ENCODE data around the gene TNFAIP6. TPM values are rescaled to one million over a fixed set of nuclear protein-coding genes. Genes with fewer than 3 reads are reported as not detected.
A peak's percentile ranks its signal among the peaks of the same experiment; 100 is the strongest.
"Not testable (repeated sequence)": the region's sequence is repeated elsewhere in the genome, so short reads cannot be mapped to it uniquely, and the experiment has no call there.

Gene TNFAIP6, protein sequence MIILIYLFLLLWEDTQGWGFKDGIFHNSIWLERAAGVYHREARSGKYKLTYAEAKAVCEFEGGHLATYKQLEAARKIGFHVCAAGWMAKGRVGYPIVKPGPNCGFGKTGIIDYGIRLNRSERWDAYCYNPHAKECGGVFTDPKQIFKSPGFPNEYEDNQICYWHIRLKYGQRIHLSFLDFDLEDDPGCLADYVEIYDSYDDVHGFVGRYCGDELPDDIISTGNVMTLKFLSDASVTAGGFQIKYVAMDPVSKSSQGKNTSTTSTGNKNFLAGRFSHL
- polyA plus RNA-seq (2013, experiment 1 of 2; ENCODE audit: insufficient read length), result 23.8 TPM
- polyA plus RNA-seq (2013, experiment 2 of 2; ENCODE audit: insufficient read length), result 24.7 TPM

DNA sequence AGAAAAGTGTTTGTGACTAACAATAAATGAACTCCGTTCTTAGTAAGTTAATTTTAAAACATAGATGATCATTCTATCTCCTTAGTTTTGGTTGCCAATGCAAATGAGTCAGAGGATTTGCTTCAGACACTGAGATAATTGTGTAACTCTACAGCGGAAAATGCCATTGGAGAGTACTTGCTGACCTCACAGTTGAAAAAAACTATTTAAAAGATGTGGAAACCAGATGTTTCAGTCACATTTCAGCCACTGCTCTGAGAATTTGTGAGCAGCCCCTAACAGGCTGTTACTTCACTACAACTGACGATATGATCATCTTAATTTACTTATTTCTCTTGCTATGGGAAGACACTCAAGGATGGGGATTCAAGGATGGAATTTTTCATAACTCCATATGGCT lies at the start of gene TNFAIP6:
TNFAIP6 (plus strand) TSS at position 234 of the 400 bp plus-strand sequence; CDS start at position 309, 75 bp downstream.
- peak; percentile 96 for DNase-seq

DNA sequence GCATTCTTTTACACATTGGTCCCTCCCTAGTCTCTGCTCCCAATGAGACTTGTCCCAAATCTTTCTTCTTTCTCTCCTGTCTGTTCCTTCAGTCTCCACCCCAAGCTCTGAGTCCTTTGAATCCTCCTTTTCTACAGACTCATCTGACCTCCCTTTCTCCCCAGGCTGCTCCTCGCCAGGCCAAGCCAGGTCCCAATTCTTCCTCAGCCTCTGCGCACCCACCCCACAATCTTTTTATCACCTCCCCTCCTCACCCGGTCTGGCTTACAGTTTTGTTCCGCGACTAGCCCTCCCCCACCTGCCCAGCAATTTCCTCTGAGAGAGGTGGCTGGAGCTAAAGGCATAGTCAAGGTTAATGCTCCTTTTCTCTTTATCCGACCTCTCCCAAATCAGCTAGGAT lies 47.1 kb upstream of the TNFAIP6 start:
- not testable (repeated sequence) for DNase-seq

DNA sequence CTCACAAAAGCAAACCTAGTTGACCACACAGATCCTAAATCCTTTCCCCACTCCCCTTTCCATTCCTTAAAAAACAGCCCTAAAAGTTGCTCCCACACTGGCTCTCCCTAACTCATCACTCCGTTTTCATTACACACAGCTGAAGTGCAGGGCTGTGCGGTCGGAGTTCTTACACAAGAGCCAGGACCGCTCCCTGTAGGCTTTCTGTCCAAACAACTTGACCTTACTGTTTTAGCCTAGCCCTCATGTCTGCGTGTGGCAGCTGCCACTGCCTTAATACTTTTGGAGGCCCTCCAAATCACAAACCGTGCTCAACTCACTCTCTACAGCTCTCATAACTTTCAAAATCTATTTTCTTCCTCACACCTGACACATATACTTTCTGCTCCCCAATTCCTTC lies 45.0 kb upstream of the TNFAIP6 start:
- not testable (repeated sequence) for DNase-seq

DNA sequence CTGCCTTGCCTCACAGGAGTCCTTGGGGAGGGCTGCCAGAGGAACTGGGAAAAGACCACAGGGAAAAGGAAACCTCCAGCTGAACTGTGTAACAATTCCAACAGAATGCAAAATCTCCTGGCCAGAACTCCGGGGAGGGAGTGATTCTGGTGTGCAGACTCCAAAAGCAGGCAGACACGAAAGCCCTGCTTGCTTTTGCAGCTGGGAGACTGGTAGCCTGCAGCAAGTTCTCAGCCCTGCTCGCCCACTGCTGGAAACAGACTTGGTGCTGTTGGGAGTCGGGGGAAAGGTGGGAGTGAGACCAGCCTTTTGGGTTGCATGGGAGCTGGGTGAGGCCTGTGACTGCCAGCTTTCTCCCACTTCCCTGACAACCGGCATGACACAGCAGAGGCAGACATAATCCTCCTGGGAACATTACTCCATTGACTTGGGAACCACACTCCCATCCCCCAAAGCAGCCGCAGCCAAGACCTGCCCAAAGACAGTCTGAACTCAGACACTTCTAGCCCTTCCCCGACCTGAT lies 42.0 kb upstream of the TNFAIP6 start:
- peak; percentile 65 for DNase-seq

DNA sequence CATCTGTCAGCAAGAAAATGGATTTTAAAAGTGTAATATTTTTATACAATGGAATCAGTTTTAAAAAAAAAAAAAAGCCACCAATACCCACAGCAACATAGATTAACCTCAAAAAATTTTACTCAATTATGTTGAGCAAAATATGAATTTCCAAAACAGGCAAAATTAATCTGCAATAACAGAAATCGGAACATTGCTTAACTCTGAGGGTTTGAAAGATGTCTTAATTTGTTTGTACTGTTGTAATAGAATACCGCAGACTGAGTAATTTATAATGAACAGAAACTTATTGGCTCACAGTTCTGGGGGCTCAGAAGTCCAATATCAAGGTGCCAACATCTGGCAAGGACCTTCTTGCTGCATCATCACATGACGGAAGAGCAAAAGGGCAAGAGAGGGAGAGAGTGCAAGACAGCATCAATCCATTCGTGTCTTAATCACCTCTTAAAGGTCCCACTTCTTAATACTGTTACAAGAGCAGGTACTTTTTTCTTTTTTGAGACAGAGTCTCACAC lies 31.8 kb upstream of the TNFAIP6 start:
- DNase-seq, result no peak

DNA sequence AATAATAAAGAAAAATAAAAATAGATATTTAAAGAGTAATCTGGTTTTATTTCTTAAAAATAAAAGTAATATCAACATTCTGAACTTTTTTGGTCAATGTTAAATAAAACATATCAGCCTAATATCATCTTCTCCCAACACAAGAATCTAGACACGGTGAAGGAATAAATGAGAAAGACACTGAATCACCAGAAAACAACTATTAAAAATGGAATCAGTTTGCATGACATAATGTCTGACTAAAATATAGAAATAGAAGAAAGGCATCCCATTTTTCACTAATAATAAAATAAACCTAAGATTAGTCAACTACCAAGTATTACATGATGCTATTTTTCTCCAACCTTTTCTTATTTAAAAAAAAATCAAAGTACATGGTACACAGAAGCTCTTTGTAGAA lies 30.8 kb upstream of the TNFAIP6 start:
- DNase-seq, result no peak

DNA sequence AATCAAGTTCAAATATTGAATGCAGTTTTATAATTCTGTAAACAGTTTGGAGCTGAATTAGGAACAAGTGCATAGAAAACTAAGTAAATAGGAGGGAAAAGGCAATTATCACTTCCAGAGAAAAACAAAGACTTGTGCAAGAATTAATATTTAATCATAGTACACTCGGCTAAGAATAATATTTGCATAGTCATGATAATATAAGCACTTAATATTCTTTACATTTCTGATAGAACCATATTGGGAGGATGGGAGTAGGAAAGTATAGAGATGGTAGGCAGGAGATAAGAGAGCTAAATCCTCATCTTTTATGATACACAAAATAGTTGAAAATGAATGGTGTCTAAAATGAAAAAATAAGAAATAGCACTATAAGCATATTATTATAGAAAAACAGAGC lies 27.4 kb upstream of the TNFAIP6 start:
- no peak for DNase-seq

DNA sequence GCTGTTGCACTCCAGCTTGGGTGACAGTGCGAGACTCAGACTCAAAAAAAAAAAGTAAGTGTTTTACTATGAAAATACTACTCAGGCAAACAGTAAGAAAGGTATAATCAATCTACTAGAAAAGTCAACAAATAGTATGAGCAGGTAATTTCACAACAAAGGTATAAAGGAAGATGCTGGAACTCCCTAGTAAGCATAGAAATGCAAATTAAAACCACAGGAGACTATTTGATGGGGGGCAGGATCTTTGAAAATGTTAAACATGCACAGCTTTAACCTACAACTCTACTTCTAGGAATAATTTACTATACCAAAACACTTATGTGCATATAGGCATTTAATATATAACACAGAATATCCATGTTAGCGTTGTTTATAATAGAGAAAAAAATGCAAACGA lies 24.3 kb upstream of the TNFAIP6 start:
- DNase-seq, result no peak

DNA sequence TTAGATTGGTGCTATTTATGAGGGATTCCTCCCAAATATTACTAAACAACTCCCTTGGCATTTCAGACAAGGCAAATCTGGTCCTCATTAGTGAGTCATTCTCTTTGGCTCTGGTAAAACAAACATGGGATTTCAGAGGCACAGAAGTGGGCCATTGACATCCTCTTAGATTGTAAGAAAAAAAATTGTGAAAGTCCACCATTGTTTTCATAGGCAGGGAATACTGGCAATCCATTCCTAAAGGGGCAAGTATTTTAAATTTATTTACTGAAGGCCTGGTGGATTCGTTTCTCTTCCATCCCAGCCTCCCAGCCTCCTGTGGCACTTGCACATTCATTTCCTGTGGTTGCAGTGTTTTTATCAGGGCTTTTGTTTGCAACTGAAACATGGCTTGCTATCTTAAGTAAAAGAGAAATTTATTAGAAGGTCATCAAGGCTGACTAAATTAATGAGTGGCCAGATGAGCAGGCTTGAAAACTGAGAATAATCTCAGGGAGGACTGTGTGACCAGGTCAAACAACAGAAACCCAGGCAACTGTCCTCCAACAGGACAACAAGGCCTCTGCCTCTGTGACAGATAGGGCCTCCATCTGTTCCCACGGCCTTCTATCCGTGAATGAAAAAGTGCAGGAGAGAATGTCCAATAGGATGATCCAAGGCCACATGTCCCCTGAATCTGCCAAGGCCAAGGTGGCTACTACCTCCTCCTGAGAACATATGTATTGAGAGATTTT lies 23.1 kb upstream of the TNFAIP6 start:
- DNase-seq, result peak; percentile 91

DNA sequence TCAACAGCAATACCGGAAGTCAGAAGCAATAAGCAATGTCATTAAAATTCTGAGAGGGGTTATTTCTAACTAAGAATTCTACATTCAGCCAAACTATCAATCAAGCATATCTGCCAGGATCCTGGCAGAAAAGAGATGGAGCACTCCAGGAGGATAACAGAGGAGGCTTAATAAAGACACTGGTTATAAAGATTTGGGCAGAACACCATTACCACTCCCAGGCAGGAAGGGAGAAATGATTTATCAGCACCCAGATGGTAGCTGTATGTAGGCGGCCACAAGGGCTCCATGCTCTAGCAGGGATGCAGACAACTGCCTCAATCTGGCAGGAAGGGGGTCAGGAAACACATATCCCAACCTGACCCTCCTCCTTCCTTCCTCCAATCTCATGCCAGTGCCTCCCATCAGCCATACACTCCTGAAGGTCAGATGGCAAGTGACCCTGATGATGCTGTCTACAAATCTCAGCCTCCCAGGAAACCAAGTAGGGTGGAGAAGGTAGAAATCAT lies 20.5 kb upstream of the TNFAIP6 start:
- no peak for DNase-seq

DNA sequence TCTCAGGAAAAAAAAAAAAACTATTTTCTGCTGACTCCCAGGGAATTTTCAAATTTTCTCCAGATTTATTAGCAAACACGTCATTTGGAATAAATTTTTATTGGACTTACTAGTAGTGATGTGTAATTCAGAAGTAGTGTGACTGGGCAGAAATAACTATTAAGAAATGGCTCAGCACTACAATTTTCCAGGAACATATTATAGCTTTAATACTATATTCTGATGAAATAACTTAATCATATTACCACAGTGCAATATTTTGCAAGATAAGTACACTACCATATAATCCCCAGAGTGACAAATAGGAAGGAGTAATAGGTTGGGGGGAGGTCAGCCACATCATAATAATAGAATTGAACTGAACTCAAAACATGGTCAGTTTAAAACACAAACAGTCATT lies 19.7 kb upstream of the TNFAIP6 start:
- DNase-seq, result peak; percentile 61

DNA sequence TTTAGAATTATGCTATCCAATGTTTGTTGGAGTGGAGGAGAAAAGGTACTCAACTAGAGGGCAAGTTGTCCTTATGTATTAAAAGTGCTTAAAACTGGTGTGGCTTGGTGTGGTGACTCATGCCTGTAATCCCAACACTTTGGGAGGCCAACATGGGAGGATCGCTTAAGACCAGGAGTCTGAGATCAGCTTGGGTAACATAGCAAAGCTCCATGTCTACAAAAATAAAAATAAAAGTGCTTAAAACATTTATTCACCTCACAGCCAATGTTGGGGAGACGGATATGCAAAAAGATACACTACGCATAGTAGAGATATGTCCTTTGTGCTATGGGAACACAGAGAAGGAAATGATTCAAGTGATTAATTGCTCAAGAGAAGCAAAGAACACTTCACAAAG lies 19.3 kb upstream of the TNFAIP6 start:
- peak; percentile 16 for DNase-seq

DNA sequence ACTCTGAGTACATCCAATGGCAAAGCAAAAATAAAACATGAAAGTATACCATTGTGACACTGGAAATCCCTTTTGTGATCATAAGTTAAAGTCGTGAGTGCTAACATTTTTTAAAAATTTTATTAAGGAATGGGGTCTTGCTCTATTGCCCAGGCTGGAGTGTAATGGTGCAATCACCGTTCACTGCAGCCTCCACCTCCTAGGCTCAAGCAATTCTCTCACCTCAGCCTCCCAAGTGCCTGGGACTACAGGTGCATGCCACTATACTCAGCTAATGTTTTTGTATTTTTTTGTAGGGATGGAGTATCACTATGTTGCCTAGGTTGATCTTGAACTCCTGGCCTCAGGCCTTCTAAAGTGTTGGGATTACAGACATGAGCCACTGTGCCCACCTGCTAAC lies 14.3 kb upstream of the TNFAIP6 start:
- DNase-seq, result no peak

DNA sequence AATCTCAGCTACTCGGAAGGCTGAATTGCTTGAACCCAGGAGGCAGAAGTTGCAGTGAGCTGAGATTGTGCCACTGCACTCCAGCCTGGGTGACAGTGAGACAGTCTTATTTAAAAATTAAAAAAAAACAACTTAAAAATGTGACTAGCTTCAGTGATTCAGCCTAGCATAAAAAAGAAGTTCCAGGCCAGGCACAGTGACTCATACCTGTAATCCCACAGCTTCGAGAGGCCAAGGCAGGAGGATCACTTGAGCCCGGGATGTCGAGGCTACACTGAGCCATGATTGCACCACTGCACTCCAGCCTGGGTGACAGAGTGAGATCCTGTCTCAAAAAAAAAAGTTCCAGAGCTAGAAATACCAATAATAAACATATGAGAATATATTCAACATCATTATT lies 13.2 kb upstream of the TNFAIP6 start:
- DNase-seq, result not testable (repeated sequence)

DNA sequence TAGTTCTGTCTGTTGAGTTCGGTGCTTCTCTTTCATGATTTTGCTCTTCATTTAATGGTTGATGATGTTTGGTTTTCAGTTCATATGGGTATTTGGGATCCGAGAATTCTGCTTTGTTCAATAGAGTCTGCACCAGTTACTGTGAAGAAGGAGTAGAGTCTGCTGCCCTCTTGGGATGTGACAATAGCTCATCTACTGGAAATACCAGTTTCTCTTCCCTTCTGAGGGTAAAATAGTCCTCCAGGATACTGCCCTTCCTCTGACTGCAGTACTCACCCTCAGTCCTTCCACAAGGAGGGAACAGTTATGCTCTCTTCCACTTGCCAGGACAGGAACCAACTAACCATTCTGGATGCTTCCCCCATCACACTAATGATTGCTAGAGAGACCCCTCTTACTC lies 12.5 kb upstream of the TNFAIP6 start:
- no peak for DNase-seq

DNA sequence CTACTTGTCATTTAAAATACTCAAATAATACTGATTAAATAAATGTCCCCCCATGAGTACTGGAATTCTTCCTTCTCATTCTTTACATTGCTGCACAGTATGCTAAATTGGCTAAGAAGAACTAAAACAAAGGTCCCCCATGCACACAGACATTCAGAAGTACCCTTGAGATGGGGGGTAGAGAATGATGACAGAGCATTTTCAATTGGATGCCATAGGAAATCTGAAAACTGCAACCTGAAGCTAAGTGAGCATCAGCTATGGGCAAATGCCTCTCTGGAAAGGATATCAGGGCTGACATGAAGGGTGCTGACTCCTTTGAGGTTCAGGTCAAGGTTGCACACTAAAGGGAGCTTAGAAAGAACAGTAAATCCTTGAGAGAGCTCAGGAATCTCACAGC lies 10.1 kb upstream of the TNFAIP6 start:
- no peak for DNase-seq

DNA sequence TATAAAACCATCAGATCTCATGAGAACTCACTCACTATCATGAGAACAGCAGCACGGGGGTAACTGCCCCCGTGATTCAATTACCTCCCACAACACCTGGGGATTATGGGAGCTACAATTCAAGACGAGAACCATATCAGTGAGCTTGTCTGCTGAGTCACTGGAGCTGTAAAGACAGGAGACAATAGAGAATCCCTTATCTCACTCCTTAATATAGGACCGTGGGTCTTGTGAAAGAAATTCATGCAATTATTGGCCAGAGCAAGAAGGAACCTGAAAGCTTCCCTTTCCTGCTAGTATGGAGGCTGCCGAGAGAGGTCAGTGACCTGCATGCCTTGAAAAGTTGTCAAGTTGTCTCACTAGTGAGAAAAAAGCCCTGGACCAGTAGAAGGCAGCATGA lies 9.5 kb upstream of the TNFAIP6 start:
- DNase-seq, result no peak

DNA sequence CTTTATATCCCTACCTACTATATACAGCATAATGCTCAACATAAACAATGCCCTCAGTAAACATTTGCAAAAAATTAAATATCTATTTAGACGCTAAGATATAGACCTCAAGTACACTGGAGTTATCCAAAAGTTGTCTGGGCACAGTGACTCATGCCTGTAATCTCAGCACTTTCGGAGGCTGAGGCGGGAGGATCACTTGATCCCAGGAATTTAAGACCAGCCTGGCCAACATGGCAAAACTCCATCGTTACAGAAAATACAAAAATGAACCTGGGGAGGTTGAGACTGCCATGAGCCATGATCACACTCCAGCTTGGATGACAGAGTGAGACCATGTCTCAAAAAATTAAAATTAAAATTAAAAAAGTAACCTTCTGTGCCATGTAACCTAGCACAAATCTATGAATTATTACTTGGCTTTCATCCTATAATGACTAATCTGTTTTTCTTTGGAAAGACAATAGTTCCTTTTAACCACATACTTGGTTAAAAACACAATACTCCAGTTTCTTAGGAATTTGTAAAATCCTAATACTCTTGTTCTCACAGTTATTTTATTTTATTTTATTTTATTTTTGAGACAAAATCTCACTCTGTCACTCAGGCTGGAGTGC lies 6.7 kb upstream of the TNFAIP6 start:
- peak; percentile 36 for DNase-seq

DNA sequence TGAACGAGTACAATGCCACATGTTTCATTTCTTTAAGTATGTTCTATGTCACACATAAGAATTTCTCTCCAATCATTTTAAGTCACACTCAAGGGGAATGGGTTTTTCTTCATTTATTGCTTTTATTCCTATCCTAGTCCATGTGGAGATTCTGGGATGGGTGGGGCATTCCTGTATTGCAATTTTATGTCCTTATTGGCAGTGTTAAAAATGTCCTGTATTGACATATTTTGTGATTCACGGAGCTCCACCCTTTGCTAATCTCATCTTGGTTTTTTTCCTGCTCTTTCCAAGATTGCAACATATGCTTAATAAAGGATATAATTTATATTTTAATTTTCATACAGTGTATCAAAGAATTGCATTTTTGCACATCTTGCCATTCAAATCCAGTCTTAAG lies 3.4 kb upstream of the TNFAIP6 start:
- DNase-seq, result no peak

DNA sequence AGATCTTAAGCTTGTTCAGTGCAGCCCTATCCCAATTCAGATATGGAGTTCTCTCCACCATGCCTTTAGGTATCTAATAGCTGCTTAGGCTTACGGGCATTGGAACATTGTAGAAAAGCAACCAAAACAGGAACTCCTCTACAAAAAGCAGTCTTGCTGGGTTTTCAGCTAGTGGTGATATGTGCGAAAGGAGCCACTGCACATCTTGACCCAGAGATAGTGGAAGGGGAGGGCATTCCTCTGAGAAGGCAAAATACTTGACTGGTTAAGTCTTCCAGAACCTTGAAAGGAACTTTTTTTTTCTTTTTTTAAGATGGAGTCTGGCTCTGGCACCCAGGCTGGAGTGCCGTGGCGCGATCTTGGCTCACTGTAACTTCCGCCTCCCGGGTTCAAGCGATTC lies 2.6 kb upstream of the TNFAIP6 start:
- no peak for DNase-seq

DNA sequence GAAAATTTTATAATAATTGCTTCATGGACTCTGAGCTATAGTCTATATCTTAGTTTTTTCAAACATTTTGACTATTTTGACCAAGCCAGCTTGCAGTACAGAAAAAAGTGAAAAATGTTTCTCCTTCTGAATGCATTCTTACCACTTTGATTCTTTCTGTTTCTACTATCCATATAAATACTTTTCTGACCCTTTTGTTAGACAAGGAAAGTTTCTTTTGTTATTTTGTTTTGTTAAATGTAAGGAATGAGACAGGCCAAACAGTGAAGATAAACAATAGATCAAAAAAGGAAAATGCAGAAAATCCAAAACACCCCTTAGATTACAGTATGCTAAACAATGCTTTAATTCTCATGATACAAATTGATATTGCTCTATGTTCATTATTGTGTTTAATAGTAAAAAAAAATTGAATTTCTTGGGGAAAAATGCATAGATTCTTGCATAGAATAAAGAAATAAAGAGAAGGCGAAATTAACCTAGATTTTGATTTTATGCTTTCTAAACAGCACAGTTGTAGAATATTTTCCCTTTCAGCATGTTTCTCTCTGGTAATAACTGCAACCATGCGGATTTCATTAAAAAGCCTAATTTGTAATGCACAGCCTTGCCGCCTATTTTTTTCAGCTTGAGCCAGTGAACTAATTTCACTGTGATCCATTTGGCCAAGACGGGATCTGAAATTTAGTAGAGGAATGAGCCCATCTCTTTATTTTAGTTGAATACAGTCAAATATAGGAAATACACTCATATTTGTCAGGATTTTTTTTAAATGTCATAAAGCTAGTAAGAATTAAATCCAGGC lies 976 bp downstream of the TNFAIP6 start:
- peak; percentile 16 for DNase-seq
